ENCODE data around the gene RETN.

GRCh38 chr19:7701049-7701653, 32.3 kb downstream of the RETN start:
- TF ChIP-seq, protein P1, sequence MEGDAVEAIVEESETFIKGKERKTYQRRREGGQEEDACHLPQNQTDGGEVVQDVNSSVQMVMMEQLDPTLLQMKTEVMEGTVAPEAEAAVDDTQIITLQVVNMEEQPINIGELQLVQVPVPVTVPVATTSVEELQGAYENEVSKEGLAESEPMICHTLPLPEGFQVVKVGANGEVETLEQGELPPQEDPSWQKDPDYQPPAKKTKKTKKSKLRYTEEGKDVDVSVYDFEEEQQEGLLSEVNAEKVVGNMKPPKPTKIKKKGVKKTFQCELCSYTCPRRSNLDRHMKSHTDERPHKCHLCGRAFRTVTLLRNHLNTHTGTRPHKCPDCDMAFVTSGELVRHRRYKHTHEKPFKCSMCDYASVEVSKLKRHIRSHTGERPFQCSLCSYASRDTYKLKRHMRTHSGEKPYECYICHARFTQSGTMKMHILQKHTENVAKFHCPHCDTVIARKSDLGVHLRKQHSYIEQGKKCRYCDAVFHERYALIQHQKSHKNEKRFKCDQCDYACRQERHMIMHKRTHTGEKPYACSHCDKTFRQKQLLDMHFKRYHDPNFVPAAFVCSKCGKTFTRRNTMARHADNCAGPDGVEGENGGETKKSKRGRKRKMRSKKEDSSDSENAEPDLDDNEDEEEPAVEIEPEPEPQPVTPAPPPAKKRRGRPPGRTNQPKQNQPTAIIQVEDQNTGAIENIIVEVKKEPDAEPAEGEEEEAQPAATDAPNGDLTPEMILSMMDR (IDR thresholded peaks at IDR 0.05; ENCODE audit: low read depth, low read length): no peak
- TF ChIP-seq POLR2A (IDR thresholded peaks at IDR 0.05; ENCODE audit: extremely low read depth, insufficient read length): no peak
